HepG2 (cell line): ENCODE data around the gene GALNT18.

ENCODE experiments used
- FOXJ3 ChIP-seq: sonication (generic); formaldehyde crosslinking; IDR thresholded peaks from 2 replicates; pipeline ENCODE4 v1.4.0; 2020; ENCODE audit warnings: missing genetic modification reagents, mild to moderate bottlenecking, borderline replicate concordance
- HOXA7 ChIP-seq: sonication (generic); formaldehyde crosslinking; IDR thresholded peaks from 2 replicates; pipeline ENCODE4 v1.8.1; 2022; ENCODE audit warnings: mild to moderate bottlenecking, missing genetic modification reagents, moderate library complexity
- XRCC5 ChIP-seq: fragments of 200-400 bp; formaldehyde crosslinking; optimal IDR thresholded peaks from 2 replicates; pipeline ENCODE3; 2017; ENCODE audit warnings: mild to moderate bottlenecking, low read length

GRCh38 chr11:11612439-11612838 is 9.4 kb downstream of the GALNT18 start:
- TF ChIP-seq HOXA7 (no peak), FOXJ3 (CRISPR knock-in tag) (no peak), XRCC5 (no peak)
